ENCODE data around the gene KRTAP10-3.

GRCh38 chr21:44515359-44516165 lies 43.0 kb downstream of the KRTAP10-3 start:
- TF ChIP-seq, protein P1, sequence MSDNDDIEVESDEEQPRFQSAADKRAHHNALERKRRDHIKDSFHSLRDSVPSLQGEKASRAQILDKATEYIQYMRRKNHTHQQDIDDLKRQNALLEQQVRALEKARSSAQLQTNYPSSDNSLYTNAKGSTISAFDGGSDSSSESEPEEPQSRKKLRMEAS (IDR thresholded peaks at IDR 0.05) = no peak
- TF ChIP-seq, protein P2, sequence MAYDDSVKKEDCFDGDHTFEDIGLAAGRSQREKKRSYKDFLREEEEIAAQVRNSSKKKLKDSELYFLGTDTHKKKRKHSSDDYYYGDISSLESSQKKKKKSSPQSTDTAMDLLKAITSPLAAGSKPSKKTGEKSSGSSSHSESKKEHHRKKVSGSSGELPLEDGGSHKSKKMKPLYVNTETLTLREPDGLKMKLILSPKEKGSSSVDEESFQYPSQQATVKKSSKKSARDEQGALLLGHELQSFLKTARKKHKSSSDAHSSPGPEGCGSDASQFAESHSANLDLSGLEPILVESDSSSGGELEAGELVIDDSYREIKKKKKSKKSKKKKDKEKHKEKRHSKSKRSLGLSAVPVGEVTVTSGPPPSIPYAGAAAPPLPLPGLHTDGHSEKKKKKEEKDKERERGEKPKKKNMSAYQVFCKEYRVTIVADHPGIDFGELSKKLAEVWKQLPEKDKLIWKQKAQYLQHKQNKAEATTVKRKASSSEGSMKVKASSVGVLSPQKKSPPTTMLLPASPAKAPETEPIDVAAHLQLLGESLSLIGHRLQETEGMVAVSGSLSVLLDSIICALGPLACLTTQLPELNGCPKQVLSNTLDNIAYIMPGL (CRISPR knock-in tag; IDR thresholded peaks at IDR 0.05; ENCODE audit: borderline replicate concordance) = no peak
- no peak for TF ChIP-seq REST (IDR thresholded peaks at IDR 0.05)
- no peak for TF ChIP-seq RCOR1 (IDR thresholded peaks at IDR 0.05; ENCODE audit: low read depth, low read length)
- TF ChIP-seq, protein P3, sequence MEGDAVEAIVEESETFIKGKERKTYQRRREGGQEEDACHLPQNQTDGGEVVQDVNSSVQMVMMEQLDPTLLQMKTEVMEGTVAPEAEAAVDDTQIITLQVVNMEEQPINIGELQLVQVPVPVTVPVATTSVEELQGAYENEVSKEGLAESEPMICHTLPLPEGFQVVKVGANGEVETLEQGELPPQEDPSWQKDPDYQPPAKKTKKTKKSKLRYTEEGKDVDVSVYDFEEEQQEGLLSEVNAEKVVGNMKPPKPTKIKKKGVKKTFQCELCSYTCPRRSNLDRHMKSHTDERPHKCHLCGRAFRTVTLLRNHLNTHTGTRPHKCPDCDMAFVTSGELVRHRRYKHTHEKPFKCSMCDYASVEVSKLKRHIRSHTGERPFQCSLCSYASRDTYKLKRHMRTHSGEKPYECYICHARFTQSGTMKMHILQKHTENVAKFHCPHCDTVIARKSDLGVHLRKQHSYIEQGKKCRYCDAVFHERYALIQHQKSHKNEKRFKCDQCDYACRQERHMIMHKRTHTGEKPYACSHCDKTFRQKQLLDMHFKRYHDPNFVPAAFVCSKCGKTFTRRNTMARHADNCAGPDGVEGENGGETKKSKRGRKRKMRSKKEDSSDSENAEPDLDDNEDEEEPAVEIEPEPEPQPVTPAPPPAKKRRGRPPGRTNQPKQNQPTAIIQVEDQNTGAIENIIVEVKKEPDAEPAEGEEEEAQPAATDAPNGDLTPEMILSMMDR (IDR thresholded peaks at IDR 0.05) = no peak
- no peak for TF ChIP-seq JUN (IDR thresholded peaks at IDR 0.05)

Data from A549 (cell line).